ENCODE data around the gene AGPAT1. TPM values are rescaled to one million over a fixed set of nuclear protein-coding genes. Genes with fewer than 3 reads are reported as not detected.
"Not testable (repeated sequence)": the region's sequence is repeated elsewhere in the genome, so short reads cannot be mapped to it uniquely, and the experiment has no call there.

AGPAT1 gene
- total RNA-seq, 1 donor from 2014 or later, result 31.4 TPM

DNA sequence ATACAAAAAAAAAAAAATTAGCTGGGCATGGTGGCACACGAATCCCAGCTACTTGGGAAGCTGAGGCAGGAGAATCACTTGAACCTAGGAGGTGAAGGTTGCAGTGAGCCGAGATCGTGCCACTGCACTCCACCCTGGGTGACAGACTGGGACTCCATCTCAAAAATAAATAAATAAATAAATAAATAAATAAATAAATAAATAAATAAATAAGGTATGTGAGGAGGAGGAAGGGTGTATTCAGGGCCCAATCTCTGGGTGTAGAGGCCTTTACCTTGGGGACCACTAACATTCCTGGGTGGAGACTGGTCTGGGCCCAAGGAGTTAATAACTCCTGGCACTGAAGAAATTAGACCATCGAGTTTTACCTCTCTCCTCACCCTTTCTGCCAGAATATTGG is 35.5 kb upstream of the AGPAT1 start:
- H3K9me3 Mint-ChIP-seq; DNase-seq; H3K4me3 Mint-ChIP-seq; H3K27ac Mint-ChIP-seq; H3K4me1 Mint-ChIP-seq; H3K36me3 Mint-ChIP-seq (ENCODE audit: low read depth); intact Hi-C loops (cut with micrococcal nuclease): not testable (repeated sequence)
- peaks cover 13% of the 10 kb centered on the region for H3K27me3 Mint-ChIP-seq

DNA sequence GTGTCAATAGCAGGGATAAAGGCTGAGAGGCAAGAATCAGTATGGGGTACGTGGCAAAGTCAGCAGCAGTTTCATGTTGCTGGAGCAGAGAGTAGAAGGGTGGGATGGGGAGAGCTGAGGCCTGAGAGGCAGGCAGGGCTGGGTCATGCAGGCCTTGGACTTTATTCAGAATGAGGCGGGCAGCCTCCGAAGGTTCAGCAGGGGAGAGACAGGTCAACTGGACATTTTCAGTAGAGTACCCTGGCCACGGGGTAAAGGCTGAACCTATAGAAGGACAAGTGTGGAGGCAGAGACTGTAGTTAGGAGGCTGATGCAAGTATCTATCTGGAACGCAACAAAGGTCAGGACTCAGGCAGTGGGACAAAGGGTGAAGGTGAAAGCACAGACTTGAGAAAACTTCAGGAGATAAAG is 34.3 kb upstream of the AGPAT1 start:
- no peak overlapping the region for H3K27ac Mint-ChIP-seq
- no peaks in the 10 kb centered on the region for H3K36me3 Mint-ChIP-seq (ENCODE audit: low read depth)
- intact Hi-C loops (cut with micrococcal nuclease), result no loop called here
- H3K4me3 Mint-ChIP-seq, result no peak overlapping the region
- H3K9me3 Mint-ChIP-seq, result no peaks in the 10 kb centered on the region
- H3K27me3 Mint-ChIP-seq, result peaks cover 16% of the 10 kb centered on the region
- no peaks in the 10 kb centered on the region for H3K4me1 Mint-ChIP-seq
- DNase-seq, result no peak

DNA sequence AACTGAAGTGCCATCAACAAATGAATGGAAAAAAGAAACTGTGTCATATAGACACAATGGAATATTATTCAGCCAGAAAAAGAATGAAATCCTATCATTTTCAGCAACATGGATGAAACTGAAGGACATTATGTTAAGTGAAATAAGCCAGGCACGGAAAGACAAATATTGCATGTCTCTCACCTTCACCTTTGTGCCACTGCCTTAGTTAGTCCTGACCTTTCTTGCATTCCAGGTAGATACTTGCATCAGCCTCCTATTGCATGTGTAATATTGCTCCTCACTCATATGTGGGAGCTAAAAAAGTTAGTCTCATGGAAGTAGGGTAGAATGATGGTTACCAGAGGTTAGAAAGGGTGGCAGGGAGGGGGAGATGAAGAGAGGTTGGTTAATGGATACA is 33.1 kb upstream of the AGPAT1 start:
- H3K36me3 Mint-ChIP-seq (ENCODE audit: low read depth), result no peaks in the 10 kb centered on the region
- intact Hi-C loops (cut with micrococcal nuclease), result no loop called here
- H3K9me3 Mint-ChIP-seq, result no peaks in the 10 kb centered on the region
- no peak overlapping the region for H3K27ac Mint-ChIP-seq
- no peak overlapping the region for H3K4me3 Mint-ChIP-seq
- H3K27me3 Mint-ChIP-seq, result peaks cover 24% of the 10 kb centered on the region
- H3K4me1 Mint-ChIP-seq, result no peaks in the 10 kb centered on the region
- no peak for DNase-seq

DNA sequence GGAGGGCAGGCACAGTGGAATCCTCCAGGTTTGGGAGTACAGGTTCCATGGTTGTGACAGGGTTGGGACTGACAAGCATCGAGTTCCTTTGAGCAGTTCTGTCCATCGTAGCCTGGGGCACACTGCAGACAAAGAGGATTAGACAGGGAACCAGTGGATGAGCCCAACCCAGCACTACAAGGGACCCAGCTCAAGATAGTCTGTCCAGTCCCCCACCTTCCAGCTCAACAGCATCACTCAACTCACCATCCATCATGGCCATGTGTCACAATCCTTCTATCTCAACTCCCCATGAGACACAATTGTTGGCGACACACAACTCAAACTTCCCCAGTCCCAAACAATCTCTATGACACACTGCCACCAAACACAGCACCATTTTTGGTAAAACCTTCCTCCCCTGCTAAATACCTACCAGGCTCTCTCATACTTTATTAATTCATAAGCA is 28.4 kb upstream of the AGPAT1 start:
- Mint-ChIP-seq H3K27me3 (peaks cover 28% of the 10 kb centered on the region), H3K4me3 (no peak overlapping the region), H3K36me3 (ENCODE audit: low read depth) (no peaks in the 10 kb centered on the region), H3K27ac (no peak overlapping the region), H3K4me1 (no peaks in the 10 kb centered on the region), H3K9me3 (no peaks in the 10 kb centered on the region)
- DNase-seq, result no peak
- intact Hi-C loops (cut with micrococcal nuclease), result no loop called here

DNA sequence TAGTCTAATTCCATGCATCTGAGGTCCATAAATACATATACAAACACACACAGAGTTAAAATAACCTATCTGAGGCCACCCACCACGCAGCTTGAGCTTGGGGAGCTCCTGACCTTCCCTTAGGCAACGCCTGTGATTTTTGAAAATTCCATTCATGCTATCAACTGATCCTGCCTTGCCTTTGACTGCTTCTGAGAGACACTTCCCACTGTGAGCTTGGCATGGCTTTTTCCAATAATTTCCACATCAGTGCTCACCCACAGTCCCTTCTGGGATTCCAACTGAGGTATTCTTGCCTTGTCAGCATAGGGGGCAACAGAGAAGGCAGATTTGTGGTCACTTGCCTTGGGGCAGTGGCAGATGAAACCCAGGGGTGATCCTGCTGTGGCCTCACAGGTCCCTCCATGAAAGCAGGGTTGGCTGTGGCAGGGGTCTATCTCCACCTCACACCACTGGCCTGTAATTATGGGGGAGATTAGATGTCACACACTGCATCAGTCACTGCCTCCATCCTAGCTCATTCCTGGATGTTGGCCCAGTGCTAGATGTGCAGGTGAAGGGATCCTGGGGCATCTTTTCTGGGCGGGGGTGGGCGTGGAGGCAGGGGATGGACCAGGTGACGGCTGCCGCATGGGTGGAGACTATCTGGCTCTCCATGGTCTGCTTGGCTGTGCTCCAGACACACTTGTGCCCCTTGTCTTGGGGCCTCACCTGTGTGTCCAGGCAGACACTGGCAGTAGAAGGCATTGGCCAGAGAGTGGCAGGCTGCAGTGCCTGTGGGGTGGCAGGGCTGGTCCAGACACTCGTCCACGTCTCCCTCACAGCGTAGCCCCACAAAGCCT is 27.8 kb upstream of the AGPAT1 start:
- H3K27me3 Mint-ChIP-seq, result peaks cover 22% of the 10 kb centered on the region
- no peaks in the 10 kb centered on the region for H3K4me1 Mint-ChIP-seq
- no peak for DNase-seq
- H3K4me3 Mint-ChIP-seq, result no peak overlapping the region
- H3K36me3 Mint-ChIP-seq (ENCODE audit: low read depth), result no peaks in the 10 kb centered on the region
- intact Hi-C loops (cut with micrococcal nuclease), result no loop called here
- H3K9me3 Mint-ChIP-seq, result no peaks in the 10 kb centered on the region
- H3K27ac Mint-ChIP-seq, result no peak overlapping the region

DNA sequence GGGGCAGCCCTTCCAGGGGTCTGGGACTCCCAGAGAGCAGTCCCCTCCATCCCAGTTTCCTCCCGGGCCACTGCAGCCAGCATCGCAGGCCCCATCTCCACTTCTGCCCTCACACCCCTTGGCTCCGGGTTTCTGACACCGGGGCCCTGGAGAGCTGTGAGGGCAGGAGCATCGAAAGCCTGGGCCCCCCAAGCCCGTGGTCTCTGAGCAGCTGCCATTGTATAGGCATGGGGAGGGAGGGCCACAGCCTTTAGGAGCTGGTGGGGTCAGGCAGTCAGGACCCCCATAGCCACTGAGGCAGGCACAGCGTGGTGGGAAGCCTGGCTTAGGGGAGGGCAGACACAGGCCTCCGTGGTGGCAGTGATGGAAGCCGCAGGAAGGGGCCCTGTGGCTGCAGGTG is 26.3 kb upstream of the AGPAT1 start:
- no peak for DNase-seq
- Mint-ChIP-seq H3K4me1 (no peaks in the 10 kb centered on the region), H3K27ac (no peak overlapping the region), H3K27me3 (peaks cover 19% of the 10 kb centered on the region), H3K36me3 (ENCODE audit: low read depth) (no peaks in the 10 kb centered on the region), H3K9me3 (no peaks in the 10 kb centered on the region), H3K4me3 (no peak overlapping the region)
- intact Hi-C loops (cut with micrococcal nuclease), result no loop called here

DNA sequence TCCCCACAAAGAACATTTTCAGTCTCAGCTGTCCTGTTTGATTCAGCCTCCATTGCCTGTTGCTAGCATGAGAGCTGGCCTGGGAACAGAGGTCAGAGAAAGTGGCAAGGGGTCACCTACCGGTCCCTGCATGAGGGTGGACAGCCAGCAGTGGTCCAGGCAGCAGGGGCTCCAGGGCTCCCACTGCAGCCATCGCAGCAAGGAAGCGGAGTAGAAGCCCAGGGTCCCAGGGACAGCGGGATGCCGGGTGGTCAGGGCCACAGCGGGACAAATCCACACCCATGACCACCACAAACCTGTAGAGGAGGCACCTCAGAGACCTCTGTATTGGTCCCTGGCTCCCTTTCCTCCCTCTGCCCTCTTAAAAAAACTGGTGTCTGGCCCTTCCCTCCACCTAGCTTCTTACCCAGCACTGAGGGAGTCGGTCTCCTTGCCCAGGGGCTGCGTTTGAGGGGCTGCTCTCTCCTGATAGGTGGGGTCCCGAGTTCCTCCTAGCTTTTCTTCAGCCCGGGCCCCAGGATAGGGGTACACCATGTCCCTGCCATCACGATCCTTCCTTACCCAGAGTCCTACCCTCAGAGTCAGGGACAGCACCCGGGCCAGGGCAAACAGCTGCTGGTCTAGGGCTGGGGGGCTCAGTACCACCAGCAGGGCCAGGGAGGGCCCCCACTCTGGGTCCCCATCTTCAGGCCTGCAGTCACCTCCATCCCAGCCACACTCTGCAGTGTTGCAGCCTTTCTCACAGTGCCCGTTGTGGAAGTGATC is 25.0 kb upstream of the AGPAT1 start:
- no peak for DNase-seq
- Mint-ChIP-seq H3K36me3 (ENCODE audit: low read depth) (no peaks in the 10 kb centered on the region), H3K4me1 (peaks cover 6% of the 10 kb centered on the region), H3K27me3 (peaks cover 14% of the 10 kb centered on the region), H3K4me3 (no peak overlapping the region), H3K9me3 (no peaks in the 10 kb centered on the region), H3K27ac (no peak overlapping the region)
- intact Hi-C loops (cut with micrococcal nuclease), result no loop called here

DNA sequence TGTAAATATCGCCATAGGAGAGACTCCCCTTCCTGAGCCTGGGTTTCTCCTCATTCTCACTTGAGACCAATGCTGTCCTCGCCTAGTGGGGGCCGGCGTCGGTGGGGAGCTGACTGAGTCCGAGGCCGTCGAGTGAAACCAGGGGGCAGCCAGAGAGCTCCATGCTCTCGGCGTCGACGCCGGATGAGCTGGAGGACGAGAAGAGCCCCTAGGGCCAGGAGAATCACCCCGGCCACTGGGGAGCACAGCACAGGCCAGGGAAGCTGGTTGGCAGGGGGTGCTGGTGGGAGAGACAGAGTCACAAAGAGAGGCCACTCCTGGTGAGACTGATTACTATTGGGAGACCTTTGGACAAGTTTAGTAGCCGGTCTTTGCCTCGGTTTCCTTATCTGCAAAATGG is 23.0 kb upstream of the AGPAT1 start:
- no peak overlapping the region for H3K4me3 Mint-ChIP-seq
- H3K4me1 Mint-ChIP-seq, result peaks cover 22% of the 10 kb centered on the region
- no peak overlapping the region for H3K27ac Mint-ChIP-seq
- DNase-seq, result no peak
- intact Hi-C loops (cut with micrococcal nuclease), result loop anchor here (5.0 to 10.0 kb wide), 4 partner anchors 653 to 1984 kb away; partner anchors contain the start of genes PSMB9, RGL2, TAP1 and TRIM26
- H3K36me3 Mint-ChIP-seq (ENCODE audit: low read depth), result no peaks in the 10 kb centered on the region
- no peaks in the 10 kb centered on the region for H3K9me3 Mint-ChIP-seq
- peaks cover 4% of the 10 kb centered on the region for H3K27me3 Mint-ChIP-seq

DNA sequence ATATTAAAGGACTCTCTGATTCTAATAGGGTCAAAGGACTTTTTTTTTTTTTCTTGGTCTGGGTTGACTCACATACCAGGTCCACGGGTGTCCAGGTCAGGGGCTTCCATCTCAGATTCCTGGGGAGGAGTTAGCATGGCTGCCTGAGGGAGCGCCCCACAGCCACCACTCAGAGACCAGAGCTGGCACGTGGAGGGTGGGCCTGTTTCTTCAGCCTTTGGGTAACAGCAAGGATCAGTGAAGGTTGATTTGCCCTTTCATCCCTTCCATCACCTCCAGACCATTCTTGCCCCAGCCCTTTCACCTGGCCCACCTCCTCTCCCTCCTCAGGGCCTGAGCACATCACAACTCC is 22.4 kb upstream of the AGPAT1 start:
- Mint-ChIP-seq H3K4me1 (peaks cover 27% of the 10 kb centered on the region), H3K27me3 (peaks cover 2% of the 10 kb centered on the region), H3K9me3 (no peaks in the 10 kb centered on the region), H3K4me3 (no peak overlapping the region), H3K36me3 (ENCODE audit: low read depth) (no peaks in the 10 kb centered on the region), H3K27ac (no peak overlapping the region)
- intact Hi-C loops (cut with micrococcal nuclease), result loop anchor here (5.0 to 10.0 kb wide), 4 partner anchors 654 to 1984 kb away; partner anchors contain the start of genes PSMB9, RGL2, TAP1 and TRIM26
- no peak for DNase-seq

DNA sequence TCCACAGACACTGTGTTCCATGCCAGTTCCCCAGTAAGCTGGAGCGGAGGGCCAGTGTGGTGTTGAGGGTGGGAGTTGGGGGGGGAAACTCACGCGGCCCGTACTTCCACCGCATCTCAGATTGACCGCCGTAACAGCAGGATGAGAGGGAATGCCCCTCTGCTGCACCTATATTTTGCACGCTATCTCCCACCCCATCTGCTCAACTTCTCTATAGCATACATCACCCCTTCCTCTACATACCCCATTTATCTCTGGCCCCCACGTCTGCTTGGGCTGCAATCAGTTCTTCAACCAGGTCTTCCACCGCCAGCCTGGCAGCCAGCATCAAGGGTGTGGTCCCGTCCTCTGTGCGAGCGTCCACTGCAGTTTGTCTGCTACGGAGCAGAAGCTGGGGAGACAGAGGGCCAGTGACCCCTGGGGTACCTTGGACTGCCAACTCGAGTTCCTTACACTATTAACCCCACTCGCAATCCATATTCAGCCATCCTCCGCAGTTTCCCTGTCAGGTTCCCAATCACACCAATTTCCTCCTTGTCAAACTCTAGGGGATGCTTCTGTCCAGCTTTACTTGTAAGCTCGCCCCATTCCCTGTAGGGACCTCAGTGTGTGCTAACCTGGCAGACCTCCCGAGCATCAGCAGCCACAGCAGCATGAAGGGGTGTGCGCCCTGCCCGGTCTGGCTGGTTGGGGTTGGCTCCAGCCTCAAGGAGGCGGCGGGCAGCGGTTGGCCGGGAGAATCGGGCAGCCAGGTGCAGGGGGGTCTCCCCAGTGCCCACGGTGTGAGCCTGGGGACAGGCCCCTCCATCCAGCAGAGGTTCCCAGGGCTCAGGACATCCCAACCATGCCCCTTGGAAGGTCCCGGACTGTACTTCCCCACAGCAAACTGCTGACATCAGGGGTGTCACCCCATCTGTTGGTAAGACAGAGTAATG is 21.1 kb upstream of the AGPAT1 start:
- Mint-ChIP-seq H3K4me3 (peak overlapping the region; percentile 98), H3K4me1 (peaks cover 31% of the 10 kb centered on the region), H3K27me3 (peaks cover 2% of the 10 kb centered on the region), H3K9me3 (no peaks in the 10 kb centered on the region), H3K27ac (peak overlapping the region; percentile 99), H3K36me3 (ENCODE audit: low read depth) (peaks cover 7% of the 10 kb centered on the region)
- intact Hi-C loops (cut with micrococcal nuclease), result loop anchor here (5.0 to 10.0 kb wide), 4 partner anchors 655 to 1982 kb away; partner anchors contain the start of genes PSMB9, RGL2, TAP1 and TRIM26
- no peak for DNase-seq

DNA sequence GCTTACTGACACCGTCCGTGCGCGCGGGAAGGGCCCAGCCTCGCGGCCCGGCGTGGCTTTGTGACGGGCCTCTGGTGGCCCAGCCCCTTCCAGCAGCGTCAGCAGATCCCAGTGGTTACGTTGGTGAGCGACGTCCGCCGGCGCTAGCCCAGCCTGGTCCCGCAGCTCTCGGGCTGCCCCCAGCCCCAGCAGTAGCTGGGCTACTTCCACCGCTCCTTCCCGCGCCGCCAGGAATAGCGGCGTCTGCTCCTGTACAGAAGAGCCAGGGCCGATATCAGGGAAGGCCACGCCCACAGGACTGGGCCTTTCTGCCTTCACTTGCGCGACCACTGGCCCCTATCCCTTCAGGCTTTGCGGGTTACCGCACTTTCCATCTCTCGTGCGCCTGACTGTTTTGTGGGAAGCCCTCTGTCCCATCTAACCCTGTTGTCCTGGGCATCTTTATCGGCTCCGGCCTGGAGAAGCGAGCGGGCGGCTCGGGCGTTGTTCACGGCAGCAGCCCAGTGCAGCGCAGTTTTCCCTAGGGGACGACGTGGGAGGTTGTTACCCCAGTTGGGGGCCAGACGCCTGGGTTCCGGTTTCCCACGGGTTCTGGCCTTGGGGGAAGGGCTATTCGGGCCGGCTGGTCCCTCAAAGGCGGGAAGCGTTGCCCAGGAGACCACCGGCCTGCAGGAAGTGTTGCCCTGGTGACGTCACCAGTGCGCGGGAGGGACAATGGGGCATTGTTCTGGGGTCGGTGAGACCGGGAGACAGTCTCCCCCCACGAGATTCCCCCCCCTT is 20.2 kb upstream of the AGPAT1 start:
- peaks cover 38% of the 10 kb centered on the region for H3K4me1 Mint-ChIP-seq
- DNase-seq, result peak; percentile 89
- H3K27me3 Mint-ChIP-seq, result peaks cover 2% of the 10 kb centered on the region
- peak overlapping the region; percentile 99 for H3K27ac Mint-ChIP-seq
- no peaks in the 10 kb centered on the region for H3K9me3 Mint-ChIP-seq
- peak overlapping the region; percentile 98 for H3K4me3 Mint-ChIP-seq
- intact Hi-C loops (cut with micrococcal nuclease), result loop anchor here (1.0 to 10.0 kb wide), 9 partner anchors 18 to 1981 kb away; partner anchors contain the start of genes FKBPL, PPT2, PSMB9 and RGL2
- peaks cover 7% of the 10 kb centered on the region for H3K36me3 Mint-ChIP-seq (ENCODE audit: low read depth)

DNA sequence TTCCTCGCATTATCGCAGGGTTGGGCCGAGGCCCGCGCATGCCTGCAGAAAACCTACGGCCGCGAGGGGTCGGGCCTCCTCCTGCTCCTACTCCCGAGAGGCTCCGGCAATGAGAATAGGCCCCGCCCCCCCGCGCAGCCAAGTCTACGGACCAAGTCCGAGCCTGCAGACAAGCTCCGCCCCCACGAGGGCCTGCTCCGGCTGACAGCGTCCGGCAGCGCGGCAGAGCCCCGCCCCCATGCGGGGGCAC is 19.7 kb upstream of the AGPAT1 start:
- H3K36me3 Mint-ChIP-seq (ENCODE audit: low read depth), result peaks cover 9% of the 10 kb centered on the region
- H3K4me1 Mint-ChIP-seq, result peaks cover 40% of the 10 kb centered on the region
- intact Hi-C loops (cut with micrococcal nuclease), result loop anchor here (1.0 to 10.0 kb wide), 9 partner anchors 17 to 1981 kb away; partner anchors contain the start of genes FKBPL, PPT2, PSMB9 and RGL2
- H3K27ac Mint-ChIP-seq, result peak overlapping the region; percentile 99
- H3K27me3 Mint-ChIP-seq, result peaks cover 2% of the 10 kb centered on the region
- DNase-seq, result peak; percentile 100
- peak overlapping the region; percentile 98 for H3K4me3 Mint-ChIP-seq
- no peaks in the 10 kb centered on the region for H3K9me3 Mint-ChIP-seq

Measured in activated CD4-positive, alpha-beta T cell treated with anti-CD3 and anti-CD28 coated beads, Interleukin-2, amount 10 ng/mL, durations not matched to agents 24 days and 14 days (primary cell).